ENCODE measurements around the gene MTTP. TPM values are rescaled to one million over a fixed set of nuclear protein-coding genes. Genes with fewer than 3 reads are reported as not detected.

Gene MTTP
- total RNA-seq, 3 donors from 2014 or later, result 0.64 TPM; not detected in 2

DNA sequence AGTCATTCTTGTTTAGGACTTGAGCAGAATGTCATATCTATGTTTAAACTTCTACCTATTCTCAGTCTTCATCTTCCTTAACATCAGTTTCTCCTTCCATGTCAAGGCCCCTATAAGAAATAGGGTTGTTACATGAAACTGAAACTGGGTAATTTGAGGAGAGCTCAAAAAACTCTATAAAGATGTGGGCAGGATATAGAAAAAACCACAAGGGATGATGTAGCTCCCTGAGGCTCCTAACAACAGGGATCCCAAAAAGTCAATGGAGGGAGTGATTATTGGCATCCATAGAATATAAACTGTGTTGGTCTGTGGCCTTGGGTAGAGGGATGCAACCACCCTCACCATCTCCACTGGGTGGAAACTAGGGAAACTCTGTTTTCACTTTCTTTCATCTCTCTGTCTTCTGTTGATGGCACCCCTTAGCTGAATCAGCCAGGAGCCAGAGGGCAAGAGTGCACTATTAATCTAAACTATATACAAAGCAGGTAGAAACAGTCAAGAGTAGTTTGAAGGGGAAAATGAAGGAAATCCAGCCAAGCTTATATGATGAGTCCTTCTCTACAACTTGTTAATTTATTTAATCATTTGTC is 55.4 kb downstream of the MTTP start:
- no peaks in the 10 kb centered on the region for H3K27me3 ChIP-seq
- no peaks in the 10 kb centered on the region for H3K36me3 ChIP-seq
- H3K9me3 ChIP-seq, result no peaks in the 10 kb centered on the region
- intact Hi-C loops (cut with DNase I; ENCODE audit: low total_unique reads), result no loop called here
- H3K27ac ChIP-seq, result no peak overlapping the region
- no peak overlapping the region for H3K4me3 ChIP-seq
- DNase-seq (ENCODE audit: low spot score in 2 of 2), result no peak
- no peak for TF ChIP-seq POLR2AphosphoS5 (IDR thresholded peaks at IDR 0.05)
- TF ChIP-seq, protein P1, sequence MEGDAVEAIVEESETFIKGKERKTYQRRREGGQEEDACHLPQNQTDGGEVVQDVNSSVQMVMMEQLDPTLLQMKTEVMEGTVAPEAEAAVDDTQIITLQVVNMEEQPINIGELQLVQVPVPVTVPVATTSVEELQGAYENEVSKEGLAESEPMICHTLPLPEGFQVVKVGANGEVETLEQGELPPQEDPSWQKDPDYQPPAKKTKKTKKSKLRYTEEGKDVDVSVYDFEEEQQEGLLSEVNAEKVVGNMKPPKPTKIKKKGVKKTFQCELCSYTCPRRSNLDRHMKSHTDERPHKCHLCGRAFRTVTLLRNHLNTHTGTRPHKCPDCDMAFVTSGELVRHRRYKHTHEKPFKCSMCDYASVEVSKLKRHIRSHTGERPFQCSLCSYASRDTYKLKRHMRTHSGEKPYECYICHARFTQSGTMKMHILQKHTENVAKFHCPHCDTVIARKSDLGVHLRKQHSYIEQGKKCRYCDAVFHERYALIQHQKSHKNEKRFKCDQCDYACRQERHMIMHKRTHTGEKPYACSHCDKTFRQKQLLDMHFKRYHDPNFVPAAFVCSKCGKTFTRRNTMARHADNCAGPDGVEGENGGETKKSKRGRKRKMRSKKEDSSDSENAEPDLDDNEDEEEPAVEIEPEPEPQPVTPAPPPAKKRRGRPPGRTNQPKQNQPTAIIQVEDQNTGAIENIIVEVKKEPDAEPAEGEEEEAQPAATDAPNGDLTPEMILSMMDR (IDR thresholded peaks at IDR 0.05), result no peak
- TF ChIP-seq POLR2A (IDR thresholded peaks at IDR 0.05), result no peak
- H3K4me1 ChIP-seq, result no peaks in the 10 kb centered on the region

DNA sequence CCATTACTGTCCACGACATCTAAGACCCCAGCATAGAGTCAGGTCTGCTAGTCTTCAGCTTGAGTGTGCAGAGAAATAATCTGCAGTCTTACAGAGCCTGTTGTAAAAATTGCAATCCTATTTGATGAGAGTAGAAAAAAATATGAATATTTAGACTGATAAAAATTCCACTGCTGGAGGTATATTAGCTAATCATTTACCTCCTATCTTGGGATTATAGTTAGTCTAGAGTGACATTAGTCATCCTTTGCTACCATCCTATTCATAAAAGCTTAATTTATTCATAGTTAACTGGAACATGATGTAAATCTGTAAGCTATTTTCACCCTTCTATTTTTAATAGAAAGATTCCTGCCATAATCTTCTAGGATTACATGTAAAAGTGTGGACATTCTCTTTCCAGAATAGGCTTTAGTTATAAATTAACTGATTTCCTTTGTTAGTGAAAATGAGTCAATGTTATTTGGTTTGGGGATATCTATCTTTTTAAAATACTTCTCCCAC is 56.3 kb downstream of the MTTP start:
- TF ChIP-seq, protein P1 (IDR thresholded peaks at IDR 0.05), result no peak
- TF ChIP-seq POLR2AphosphoS5 (IDR thresholded peaks at IDR 0.05) (no peak), POLR2A (IDR thresholded peaks at IDR 0.05) (no peak)
- H3K36me3 ChIP-seq, result no peaks in the 10 kb centered on the region
- DNase-seq (ENCODE audit: low spot score in 2 of 2), result no peak
- intact Hi-C loops (cut with DNase I; ENCODE audit: low total_unique reads), result no loop called here
- H3K9me3 ChIP-seq, result no peaks in the 10 kb centered on the region
- no peaks in the 10 kb centered on the region for H3K27me3 ChIP-seq
- H3K4me3 ChIP-seq, result no peak overlapping the region
- no peaks in the 10 kb centered on the region for H3K4me1 ChIP-seq
- no peak overlapping the region for H3K27ac ChIP-seq

DNA sequence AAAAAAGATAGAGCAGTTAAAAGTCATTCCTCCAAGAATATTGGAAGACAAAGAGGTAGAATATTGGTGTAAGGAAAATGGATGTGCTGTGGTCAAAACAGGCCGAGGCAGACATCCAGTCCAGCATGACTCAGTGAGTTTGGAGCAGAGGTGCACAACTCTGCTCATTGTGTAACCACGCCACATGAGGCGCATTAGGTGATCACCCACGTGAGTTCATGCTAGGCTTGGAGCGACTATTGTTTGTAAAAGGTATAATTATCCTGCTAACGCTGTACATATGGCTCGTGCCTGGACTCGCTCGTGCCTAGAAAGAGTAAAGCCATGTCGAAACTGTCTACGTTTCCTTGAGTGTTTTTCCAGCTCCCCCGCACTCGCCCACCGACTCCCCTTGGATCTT is 59.1 kb downstream of the MTTP start:
- TF ChIP-seq, protein P1 (IDR thresholded peaks at IDR 0.05), result no peak
- TF ChIP-seq POLR2A (IDR thresholded peaks at IDR 0.05) (no peak), POLR2AphosphoS5 (IDR thresholded peaks at IDR 0.05) (no peak)
- no peaks in the 10 kb centered on the region for H3K36me3 ChIP-seq
- no peaks in the 10 kb centered on the region for H3K27me3 ChIP-seq
- no peaks in the 10 kb centered on the region for H3K9me3 ChIP-seq
- H3K4me3 ChIP-seq, result no peak overlapping the region
- no peak for DNase-seq (ENCODE audit: low spot score in 2 of 2)
- H3K27ac ChIP-seq, result no peak overlapping the region
- intact Hi-C loops (cut with DNase I; ENCODE audit: low total_unique reads), result no loop called here
- no peaks in the 10 kb centered on the region for H3K4me1 ChIP-seq

DNA sequence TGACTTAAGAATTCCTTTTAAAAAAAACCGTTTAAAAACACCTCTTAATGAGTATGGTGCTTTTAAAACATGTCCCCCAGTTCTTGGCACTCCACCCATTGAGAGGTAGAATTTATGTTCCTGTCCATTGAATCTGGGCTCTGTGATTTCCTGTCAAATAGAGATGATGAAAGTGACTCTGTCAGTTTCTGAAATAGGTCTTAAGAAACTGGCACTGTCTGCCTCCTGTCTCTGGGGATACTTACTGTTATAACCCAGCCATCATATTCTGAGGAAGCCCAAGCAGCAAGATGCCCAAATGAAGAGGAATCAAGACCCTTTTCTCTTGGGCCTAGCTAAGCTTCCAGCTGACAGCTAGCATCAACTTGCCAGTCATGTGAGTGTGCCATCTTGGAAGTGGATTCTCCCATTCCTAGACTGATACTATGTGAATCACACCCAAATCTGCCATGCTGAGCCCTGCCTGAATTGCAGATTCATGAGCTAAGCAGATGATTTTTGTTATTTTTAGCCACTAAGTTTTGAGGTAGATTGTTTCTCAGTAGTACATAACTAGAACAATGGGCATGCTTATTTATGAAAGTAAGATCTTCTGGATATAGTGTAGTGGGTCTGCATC is 60.2 kb downstream of the MTTP start:
- Histone ChIP-seq H3K27me3 (no peaks in the 10 kb centered on the region), H3K4me1 (no peaks in the 10 kb centered on the region), H3K27ac (no peak overlapping the region), H3K36me3 (no peaks in the 10 kb centered on the region), H3K4me3 (no peak overlapping the region), H3K9me3 (no peaks in the 10 kb centered on the region)
- no peak for TF ChIP-seq POLR2A (IDR thresholded peaks at IDR 0.05)
- no peak for TF ChIP-seq POLR2AphosphoS5 (IDR thresholded peaks at IDR 0.05)
- TF ChIP-seq, protein P1 (IDR thresholded peaks at IDR 0.05), result no peak
- DNase-seq (ENCODE audit: low spot score in 2 of 2), result no peak
- intact Hi-C loops (cut with DNase I; ENCODE audit: low total_unique reads), result no loop called here

DNA sequence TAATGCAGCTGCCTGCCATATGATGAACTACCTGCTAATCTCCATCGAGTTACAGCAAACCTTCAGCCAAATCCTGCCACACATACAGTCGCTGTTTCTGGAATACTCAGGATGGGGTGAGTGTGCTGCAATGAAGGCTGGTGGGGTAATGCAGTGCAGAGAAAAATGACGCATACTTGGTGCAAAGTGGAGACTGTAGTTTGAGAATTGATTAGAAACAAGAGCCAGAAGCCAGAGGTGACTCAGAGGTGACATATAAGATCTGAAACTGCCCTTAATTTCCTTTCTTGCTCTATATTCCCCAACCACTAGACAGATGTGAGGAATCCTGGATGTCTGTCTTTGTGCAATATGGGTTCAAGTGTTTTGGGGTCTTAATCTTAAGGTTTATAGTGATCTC is 61.0 kb downstream of the MTTP start:
- Histone ChIP-seq H3K36me3 (no peaks in the 10 kb centered on the region), H3K27me3 (no peaks in the 10 kb centered on the region), H3K4me1 (no peaks in the 10 kb centered on the region), H3K27ac (no peak overlapping the region), H3K4me3 (no peak overlapping the region), H3K9me3 (no peaks in the 10 kb centered on the region)
- intact Hi-C loops (cut with DNase I; ENCODE audit: low total_unique reads), result no loop called here
- no peak for DNase-seq (ENCODE audit: low spot score in 2 of 2)
- TF ChIP-seq POLR2AphosphoS5 (IDR thresholded peaks at IDR 0.05) (no peak), POLR2A (IDR thresholded peaks at IDR 0.05) (no peak)
- TF ChIP-seq, protein P1 (IDR thresholded peaks at IDR 0.05), result no peak

All from breast epithelium (tissue), 4 donors.